Measurements from ENCODE around the gene MOXD1.
"Not testable (repeated sequence)": the region's sequence is repeated elsewhere in the genome, so short reads cannot be mapped to it uniquely, and the experiment has no call there.

Gene MOXD1

GRCh38 chr6:132354517-132355167, 46.6 kb downstream of the MOXD1 start:
- peak; percentile 9 for DNase-seq (ENCODE audit: low read depth)

GRCh38 chr6:132351986-132352385, 49.3 kb downstream of the MOXD1 start:
- DNase-seq (ENCODE audit: low read depth) = not testable (repeated sequence)

GRCh38 chr6:132348231-132348630, 53.0 kb downstream of the MOXD1 start:
- no peak for DNase-seq (ENCODE audit: low read depth)

DNA sequence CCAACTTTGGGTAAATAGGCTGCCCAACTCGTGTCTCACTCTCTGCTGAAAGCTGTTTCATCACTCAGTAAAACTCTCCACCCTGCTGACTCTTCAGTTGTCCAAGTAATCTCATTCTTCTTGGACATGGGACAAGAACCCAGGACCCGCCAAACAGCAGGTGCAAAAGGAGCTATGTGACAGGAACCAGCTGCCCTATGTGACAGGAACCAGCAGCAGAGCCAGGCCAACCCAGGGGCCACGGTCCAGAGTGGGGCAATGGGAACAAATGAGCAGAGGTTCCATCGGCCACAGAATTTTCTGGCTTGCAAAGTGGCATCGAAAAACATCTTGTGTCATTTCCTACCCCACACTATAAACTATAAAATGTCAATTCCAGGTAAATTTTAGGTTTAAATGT, 56.5 kb downstream of the MOXD1 start:
- no peak for DNase-seq (ENCODE audit: low read depth)

GRCh38 chr6:132341646-132342045, 59.6 kb downstream of the MOXD1 start:
- no peak for DNase-seq (ENCODE audit: low read depth)

GRCh38 chr6:132334521-132334885, 66.8 kb downstream of the MOXD1 start:
- no peak for DNase-seq (ENCODE audit: low read depth)

- DNase-seq (ENCODE audit: low read depth) = no peak
Measured at GRCh38 chr6:132333639-132334520, 67.4 kb downstream of the MOXD1 start.

DNA sequence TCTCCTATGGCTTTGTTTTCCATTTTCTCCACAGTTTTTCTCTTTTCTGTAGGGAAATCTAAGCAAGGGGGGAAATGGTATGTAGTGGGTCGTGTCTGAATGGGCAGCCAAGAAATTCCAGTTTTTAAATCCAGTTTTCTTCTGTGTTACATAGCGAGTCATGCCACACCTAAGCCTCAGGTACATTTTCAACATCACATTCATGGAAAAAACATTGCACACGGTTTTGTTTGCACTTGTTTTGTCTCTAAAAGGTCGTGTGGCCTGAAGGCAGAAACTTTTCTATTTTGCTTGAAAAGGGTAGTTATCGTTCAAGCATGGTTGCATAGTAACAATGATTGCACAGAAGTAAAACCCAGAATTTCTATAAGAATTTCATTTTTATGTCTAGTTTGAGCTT, 70.5 kb downstream of the MOXD1 start:
- DNase-seq (ENCODE audit: low read depth) = no peak

- DNase-seq (ENCODE audit: low read depth) = no peak
Measured at GRCh38 chr6:132322398-132322797, 78.9 kb downstream of the MOXD1 start.

GRCh38 chr6:132320007-132320406, 81.3 kb downstream of the MOXD1 start:
- no peak for DNase-seq (ENCODE audit: low read depth)

DNA sequence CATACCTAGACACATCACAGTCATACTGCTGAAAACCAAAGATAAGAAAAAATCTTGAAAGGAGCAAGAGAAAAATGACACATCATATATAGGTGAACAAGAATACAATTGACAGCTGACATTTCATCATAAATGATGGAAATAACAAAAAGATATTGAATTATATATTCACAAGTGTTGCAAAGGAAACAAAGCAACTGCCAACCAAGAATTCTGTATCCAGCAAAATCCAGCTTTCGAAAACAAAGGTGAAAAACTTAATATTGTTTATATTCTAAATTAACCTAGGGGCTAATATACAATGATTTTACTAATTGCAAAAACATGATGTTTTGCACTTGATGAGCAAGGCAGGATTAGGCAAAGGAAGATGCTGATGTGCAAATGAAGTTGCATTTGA, 84.3 kb downstream of the MOXD1 start:
- DNase-seq (ENCODE audit: low read depth) = no peak

GRCh38 chr6:132314432-132314831, 86.8 kb downstream of the MOXD1 start:
- no peak for DNase-seq (ENCODE audit: low read depth)

- no peak for DNase-seq (ENCODE audit: low read depth)
Measured at GRCh38 chr6:132310921-132311320, 90.4 kb downstream of the MOXD1 start.

GRCh38 chr6:132310151-132310550, 91.1 kb downstream of the MOXD1 start:
- not testable (repeated sequence) for DNase-seq (ENCODE audit: low read depth)

GRCh38 chr6:132304891-132305305, 96.4 kb downstream of the MOXD1 start:
- DNase-seq (ENCODE audit: low read depth) = no peak

DNA sequence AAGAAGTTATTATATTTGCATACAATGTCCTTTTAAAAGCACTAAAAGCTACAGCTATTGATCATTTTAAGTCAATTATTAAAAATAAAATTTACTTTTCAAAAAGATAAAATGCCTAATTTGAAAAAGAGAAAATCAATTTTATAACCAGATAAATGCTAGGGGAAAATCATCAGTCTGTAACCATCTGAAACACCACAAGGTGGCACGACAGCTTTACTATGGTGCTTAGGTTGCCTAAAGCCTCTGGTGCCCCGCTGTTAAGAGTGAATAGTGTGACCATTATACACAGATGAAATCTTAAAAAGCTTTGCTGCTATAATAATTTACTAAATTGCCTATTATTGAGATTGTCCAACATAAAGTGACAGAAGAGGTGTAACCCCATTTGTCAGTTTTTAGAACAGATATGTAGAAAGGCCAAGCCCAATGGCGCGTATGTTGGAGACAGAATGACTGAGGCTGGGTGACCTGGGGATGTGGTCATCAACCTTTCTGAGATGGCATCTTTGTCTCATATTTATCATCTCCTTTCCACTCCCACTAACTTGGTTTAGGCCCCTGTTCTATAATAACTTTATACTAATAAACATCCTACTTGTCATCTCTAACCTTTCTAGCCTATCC, 100.8 kb downstream of the MOXD1 start:
- peak; percentile 2 for DNase-seq (ENCODE audit: low read depth)

DNA sequence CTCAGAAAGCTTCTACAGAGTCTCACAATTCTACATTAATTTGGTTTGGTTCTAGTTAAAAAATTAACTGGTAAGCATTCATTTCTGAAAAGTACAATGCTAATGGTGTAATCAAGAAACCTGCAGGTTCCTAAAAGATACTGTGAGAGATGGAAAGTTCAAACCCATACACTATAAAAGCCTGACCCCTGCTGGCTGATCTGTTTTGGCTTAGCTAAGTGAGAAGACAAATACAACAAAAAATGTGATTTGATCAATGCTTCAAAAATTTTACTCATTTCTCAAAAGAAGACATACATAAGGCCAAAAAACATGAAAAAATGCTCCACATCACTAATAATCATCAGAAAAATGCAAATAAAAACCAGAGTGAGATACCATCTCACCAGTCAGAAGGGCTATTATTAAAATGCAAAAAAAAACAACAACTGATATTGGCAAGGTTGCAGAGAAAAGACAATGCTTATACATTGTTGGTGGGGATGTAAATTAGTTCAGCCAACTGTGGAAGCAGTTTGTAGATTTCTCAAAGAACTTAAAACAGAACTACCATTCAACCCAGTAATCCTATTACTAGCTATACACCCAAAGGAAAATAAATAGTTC, 102.8 kb downstream of the MOXD1 start:
- no peak for DNase-seq (ENCODE audit: low read depth)

GRCh38 chr6:132289756-132290155, 111.5 kb downstream of the MOXD1 start:
- DNase-seq (ENCODE audit: low read depth) = no peak

DNA sequence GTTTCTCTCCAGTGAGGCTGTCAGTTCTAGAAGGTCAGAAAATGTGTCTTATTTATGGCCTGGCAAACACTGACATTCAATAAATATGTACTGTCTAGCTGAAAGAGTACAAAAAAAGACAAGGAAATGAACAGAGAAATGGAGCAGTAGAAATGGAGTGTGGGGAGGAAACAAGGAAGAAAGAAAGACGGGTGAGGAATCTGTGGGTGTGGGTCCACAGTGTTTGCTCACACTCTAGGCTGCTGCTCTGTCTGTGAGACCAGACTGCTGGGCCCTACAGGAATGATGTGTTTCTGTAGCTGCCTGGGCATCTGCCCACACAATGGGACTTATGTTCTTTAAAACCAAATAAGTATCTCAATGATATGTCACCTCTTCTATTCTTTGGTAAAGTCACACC, 114.2 kb downstream of the MOXD1 start:
- DNase-seq (ENCODE audit: low read depth) = no peak

- no peak for DNase-seq (ENCODE audit: low read depth)
Measured at GRCh38 chr6:132286298-132287019, 114.8 kb downstream of the MOXD1 start.

GRCh38 chr6:132285004-132285780, 116.1 kb downstream of the MOXD1 start:
- DNase-seq (ENCODE audit: low read depth) = no peak
